ENCODE data around the gene SND1.
A peak's percentile ranks its signal among the peaks of the same experiment; 100 is the strongest.

SND1 gene

DNA sequence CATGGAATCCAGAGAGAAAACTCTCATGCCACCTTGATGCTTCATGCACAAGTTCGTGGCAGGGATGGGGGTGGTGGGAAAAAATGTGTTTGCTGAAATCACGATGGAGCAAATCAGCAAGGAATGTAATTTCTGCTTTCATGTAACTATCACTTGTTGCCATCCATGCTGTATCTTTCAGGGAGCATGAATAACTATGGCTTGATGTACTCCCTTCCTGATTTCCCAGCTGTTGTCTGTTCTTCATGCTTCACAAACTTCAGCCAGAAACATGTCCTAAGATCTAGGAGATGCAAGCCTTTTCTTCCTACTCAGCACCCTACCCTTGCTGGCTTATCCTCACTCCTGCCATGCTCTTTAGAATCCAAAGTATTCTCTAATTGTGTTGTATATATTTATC, 315.3 kb downstream of the SND1 start:
- Mint-ChIP-seq H3K4me1 (peaks cover 6% of the 10 kb centered on the region), H3K9me3 (no peaks in the 10 kb centered on the region), H3K27ac (no peak overlapping the region), H3K27me3 (no peaks in the 10 kb centered on the region), H3K4me3 (no peak overlapping the region), H3K36me3 (peaks cover 17% of the 10 kb centered on the region)
- ATAC-seq (ENCODE audit: low read depth) = no peak
- no peak for DNase-seq (ENCODE audit: low spot score in 2 of 2)

DNA sequence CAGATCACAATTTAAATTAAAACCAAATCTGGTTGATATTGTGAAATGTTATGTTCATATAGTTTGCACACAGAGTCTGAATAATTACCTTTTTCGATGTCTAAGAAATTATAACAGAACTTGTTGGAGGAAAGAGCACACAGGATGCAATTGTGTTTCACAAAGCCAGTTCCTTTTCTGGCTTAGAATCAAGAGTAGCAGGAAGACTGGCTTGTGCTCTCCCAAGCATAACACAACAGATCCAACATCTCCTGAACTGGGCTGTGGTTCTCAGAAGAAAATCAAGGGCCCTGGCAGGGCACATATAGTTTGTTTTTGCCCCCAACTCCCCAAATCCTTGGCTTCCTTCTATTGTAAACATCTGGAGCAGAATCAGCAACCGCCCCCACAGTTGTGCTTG, 316.6 kb downstream of the SND1 start:
- H3K27ac Mint-ChIP-seq = peak overlapping the region; percentile 40
- ATAC-seq (ENCODE audit: low read depth) = no peak
- no peaks in the 10 kb centered on the region for H3K27me3 Mint-ChIP-seq
- no peak for DNase-seq (ENCODE audit: low spot score in 2 of 2)
- H3K36me3 Mint-ChIP-seq = peaks cover 14% of the 10 kb centered on the region
- no peak overlapping the region for H3K4me3 Mint-ChIP-seq
- H3K4me1 Mint-ChIP-seq = peaks cover 10% of the 10 kb centered on the region
- no peaks in the 10 kb centered on the region for H3K9me3 Mint-ChIP-seq

DNA sequence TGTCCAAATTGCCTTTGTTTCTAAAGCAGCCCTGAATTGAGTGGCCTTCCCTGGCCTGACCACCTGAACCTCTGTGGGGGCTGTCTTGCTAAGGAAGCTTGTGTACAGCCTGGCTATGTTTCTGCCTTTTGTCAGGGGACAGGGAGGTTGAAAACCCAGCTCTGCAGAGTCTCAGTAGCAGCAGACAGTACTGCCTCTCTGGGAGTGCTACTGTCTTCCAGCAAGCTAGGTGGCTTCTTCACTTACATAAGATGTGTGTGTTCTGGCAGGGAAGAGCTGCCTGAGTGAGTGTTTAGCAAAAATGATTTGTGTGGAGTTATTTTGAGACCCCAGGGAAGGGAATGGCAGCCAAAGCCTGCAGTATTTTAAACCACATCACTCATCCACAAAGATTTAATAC, 321.8 kb downstream of the SND1 start:
- DNase-seq (ENCODE audit: low spot score in 2 of 2) (no peak), ATAC-seq (ENCODE audit: low read depth) (no peak)
- H3K27me3 Mint-ChIP-seq = no peaks in the 10 kb centered on the region
- H3K9me3 Mint-ChIP-seq = peaks cover 11% of the 10 kb centered on the region
- peaks cover 40% of the 10 kb centered on the region for H3K36me3 Mint-ChIP-seq
- no peak overlapping the region for H3K4me3 Mint-ChIP-seq
- peaks cover 11% of the 10 kb centered on the region for H3K4me1 Mint-ChIP-seq
- H3K27ac Mint-ChIP-seq = no peak overlapping the region

DNA sequence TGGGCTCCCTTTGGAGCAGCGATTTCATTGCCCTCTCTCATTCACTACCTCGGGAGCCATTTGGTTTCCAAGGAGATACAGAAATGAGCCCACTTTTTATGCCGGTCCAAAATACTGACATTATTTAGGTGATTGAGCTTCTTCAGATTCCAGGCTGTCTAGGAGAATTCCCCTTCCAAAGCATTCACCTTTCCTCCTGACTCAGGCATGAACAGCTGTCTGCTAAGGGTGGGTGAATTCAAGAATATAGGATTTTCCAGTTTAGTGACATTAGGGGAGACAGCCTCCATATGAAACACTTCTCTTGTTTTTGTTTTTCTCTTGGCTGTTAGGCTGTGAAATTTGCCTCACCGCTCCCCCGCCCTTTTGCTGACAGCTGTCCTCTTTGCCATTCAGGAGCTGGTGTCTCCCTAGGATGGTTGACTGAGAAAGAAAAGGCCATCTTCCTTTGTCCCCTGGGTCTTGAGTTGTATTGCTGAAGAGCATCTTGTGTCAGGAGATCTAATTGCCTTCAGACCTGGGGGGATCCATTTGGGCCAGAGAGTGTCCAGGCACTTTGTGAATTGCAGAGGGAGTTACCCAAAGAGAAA, 322.5 kb downstream of the SND1 start:
- Mint-ChIP-seq H3K27ac (peak overlapping the region; percentile 10), H3K4me1 (peaks cover 14% of the 10 kb centered on the region), H3K36me3 (peaks cover 45% of the 10 kb centered on the region), H3K4me3 (no peak overlapping the region), H3K27me3 (no peaks in the 10 kb centered on the region), H3K9me3 (peaks cover 16% of the 10 kb centered on the region)
- ATAC-seq (ENCODE audit: low read depth) (no peak), DNase-seq (ENCODE audit: low spot score in 2 of 2) (no peak)

DNA sequence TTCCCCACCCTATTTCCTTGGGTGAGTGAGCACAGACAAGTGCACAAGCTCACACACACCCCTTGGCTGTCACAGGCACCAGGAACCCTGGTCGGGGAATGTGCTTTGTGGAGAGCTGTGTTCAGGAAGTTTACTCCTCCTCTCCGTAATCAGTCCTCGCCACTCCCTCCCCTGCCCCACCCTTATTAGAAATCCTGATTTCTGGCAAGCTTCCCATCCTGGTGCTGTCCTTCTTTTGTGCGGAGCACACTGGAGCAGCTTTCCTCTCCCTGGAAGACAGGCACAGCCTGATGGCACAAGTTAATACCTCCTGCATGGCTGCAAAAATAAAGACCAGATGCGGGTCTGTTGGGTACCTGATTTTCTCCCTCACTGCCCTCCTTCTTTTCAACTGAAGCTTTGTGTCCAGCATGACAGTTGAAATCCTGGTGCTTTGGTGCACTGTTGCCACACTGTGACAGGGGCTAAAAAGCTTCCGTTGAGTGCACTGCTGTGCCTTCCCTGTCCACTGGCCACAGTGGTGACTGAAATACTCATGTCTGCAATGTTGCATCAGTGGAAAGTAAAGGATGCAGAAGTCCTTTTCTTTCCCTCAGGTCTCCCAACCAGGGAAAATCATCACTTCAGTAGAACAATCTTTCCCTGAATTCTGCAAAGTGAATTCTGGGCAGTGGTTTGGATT, 324.2 kb downstream of the SND1 start:
- DNase-seq (ENCODE audit: low spot score in 2 of 2) = no peak
- no peak for ATAC-seq (ENCODE audit: low read depth)
- Mint-ChIP-seq H3K9me3 (peaks cover 16% of the 10 kb centered on the region), H3K27ac (no peak overlapping the region), H3K36me3 (peaks cover 43% of the 10 kb centered on the region), H3K4me1 (peaks cover 14% of the 10 kb centered on the region), H3K4me3 (no peak overlapping the region), H3K27me3 (no peaks in the 10 kb centered on the region)

DNA sequence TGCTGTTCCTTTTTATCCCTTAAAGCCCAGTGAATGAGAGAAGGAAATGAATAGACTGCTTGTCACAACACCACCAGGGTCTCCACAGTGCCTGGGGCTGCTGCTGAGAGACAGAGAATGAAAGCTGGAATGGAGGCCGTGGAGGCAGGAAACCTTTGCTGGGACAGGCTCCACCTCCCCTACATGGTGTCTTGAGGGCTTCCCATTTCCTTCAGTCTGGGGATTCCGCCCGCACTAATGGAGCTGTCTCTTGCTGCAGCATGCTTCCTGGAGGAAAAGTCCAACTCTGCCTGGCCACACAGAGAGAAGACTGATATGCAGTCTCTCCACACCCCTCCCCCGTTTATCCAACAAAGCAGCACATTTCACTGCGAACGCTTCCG, 324.7 kb downstream of the SND1 start:
- peaks cover 45% of the 10 kb centered on the region for H3K36me3 Mint-ChIP-seq

DNA sequence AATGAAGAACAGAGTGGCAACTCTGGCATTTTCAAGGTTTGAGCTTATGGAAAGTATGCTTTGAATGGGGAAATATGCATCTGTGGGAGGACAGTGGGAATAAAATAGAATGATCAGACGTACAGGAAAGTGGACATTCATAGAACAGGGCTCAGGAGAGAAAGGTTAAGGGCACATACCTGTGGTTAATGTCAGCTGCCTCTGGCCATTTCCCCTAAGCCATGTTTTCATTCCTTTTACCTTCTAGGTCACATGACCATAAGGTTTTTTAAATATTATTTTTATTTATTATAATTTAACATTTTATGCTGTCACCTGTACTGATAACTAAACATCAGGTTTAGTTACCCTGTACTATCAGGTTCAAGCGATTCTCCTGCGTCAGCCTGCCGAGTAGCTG, 326.4 kb downstream of the SND1 start:
- no peak overlapping the region for H3K27ac Mint-ChIP-seq
- DNase-seq (ENCODE audit: low spot score in 2 of 2) (no peak), ATAC-seq (ENCODE audit: low read depth) (no peak)
- H3K27me3 Mint-ChIP-seq = no peaks in the 10 kb centered on the region
- H3K9me3 Mint-ChIP-seq = peaks cover 16% of the 10 kb centered on the region
- peaks cover 42% of the 10 kb centered on the region for H3K36me3 Mint-ChIP-seq
- peaks cover 14% of the 10 kb centered on the region for H3K4me1 Mint-ChIP-seq
- H3K4me3 Mint-ChIP-seq = no peak overlapping the region

More for the DNA sequence above, 324.7 kb downstream of the SND1 start:
- Mint-ChIP-seq H3K9me3 (peaks cover 16% of the 10 kb centered on the region), H3K27me3 (no peaks in the 10 kb centered on the region), H3K4me3 (no peak overlapping the region), H3K27ac (no peak overlapping the region), H3K4me1 (peaks cover 14% of the 10 kb centered on the region)
- ATAC-seq (ENCODE audit: low read depth) (no peak), DNase-seq (ENCODE audit: low spot score in 2 of 2) (no peak)

DNA sequence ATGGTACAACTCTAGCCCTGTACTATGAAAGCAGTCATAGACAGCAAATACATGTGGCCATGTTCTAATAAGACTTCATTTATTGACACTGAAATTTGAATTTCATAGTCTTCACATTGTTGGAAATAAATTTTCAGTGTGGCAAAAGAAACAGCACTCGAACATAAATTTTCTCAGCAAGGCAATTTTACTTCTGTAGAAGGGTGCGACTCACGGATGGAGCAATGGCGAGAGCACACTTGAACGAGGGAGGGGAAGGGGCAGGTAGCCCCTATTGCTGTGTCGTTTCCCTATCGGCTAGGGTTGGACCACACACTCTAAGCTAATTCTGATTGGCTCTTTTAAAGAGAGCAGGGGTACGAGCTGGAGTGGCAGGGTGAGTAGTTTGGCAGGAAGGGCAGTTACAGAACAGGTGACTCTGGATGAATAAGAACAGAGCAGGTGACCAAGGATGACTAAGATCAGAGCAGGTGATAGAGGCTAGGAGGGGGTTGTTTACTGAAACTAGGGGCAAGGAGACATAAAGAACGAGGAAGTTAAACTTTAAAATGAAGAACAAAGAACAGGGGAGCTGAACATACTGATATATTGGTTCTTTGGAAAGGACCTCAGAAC, 327.2 kb downstream of the SND1 start:
- DNase-seq (ENCODE audit: low spot score in 2 of 2) = no peak
- Mint-ChIP-seq H3K9me3 (peaks cover 16% of the 10 kb centered on the region), H3K36me3 (peaks cover 42% of the 10 kb centered on the region), H3K4me3 (no peak overlapping the region), H3K27ac (peak overlapping the region; percentile 14), H3K27me3 (no peaks in the 10 kb centered on the region), H3K4me1 (peaks cover 14% of the 10 kb centered on the region)
- no peak for ATAC-seq (ENCODE audit: low read depth)

DNA sequence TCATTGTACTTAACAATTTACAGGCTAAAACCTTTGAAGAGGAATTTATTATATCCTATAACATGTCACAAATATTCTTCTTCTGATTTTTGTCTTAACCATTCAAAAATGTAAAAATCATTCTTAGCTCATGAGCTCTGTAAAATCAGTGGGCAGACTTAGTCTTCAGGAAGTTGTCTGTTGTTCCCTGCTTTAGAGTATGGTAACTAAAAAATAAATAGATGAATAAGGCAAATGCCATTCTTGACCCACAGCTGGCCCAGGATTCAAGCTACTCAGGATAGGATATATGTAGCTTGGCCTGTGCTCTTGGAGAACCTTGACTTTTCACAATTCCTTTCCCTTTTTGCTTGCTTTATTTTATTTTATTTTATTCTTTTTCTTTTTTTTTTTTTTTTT, 327.7 kb downstream of the SND1 start:
- H3K9me3 Mint-ChIP-seq = peaks cover 16% of the 10 kb centered on the region
- peaks cover 14% of the 10 kb centered on the region for H3K4me1 Mint-ChIP-seq
- peak overlapping the region; percentile 14 for H3K27ac Mint-ChIP-seq
- no peak overlapping the region for H3K4me3 Mint-ChIP-seq
- H3K36me3 Mint-ChIP-seq = peaks cover 43% of the 10 kb centered on the region
- H3K27me3 Mint-ChIP-seq = no peaks in the 10 kb centered on the region
- DNase-seq (ENCODE audit: low spot score in 2 of 2) = no peak
- ATAC-seq (ENCODE audit: low read depth) = no peak

DNA sequence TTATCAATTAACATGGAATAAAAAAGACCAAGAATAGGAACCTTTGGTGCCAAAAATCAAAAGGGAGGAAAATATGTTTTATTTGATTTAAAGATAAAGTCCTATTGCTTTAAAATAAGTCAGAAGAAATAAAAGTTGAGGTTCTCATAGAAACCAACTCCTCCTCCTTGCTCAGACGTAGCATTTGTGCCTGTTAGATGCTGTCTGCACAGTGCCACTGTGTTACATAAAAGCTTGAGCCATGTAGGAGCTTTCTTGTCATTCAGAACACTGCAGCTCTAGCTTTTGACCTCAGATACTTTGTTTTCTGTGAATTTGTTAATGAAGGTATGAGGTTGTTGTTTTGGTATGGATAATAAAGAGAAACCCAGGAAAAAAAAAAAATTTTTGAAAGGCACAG, 328.9 kb downstream of the SND1 start:
- Mint-ChIP-seq H3K4me3 (no peak overlapping the region), H3K9me3 (peaks cover 16% of the 10 kb centered on the region), H3K27me3 (no peaks in the 10 kb centered on the region), H3K4me1 (peaks cover 11% of the 10 kb centered on the region), H3K36me3 (peaks cover 41% of the 10 kb centered on the region), H3K27ac (no peak overlapping the region)
- ATAC-seq (ENCODE audit: low read depth) = no peak
- DNase-seq (ENCODE audit: low spot score in 2 of 2) = no peak

DNA sequence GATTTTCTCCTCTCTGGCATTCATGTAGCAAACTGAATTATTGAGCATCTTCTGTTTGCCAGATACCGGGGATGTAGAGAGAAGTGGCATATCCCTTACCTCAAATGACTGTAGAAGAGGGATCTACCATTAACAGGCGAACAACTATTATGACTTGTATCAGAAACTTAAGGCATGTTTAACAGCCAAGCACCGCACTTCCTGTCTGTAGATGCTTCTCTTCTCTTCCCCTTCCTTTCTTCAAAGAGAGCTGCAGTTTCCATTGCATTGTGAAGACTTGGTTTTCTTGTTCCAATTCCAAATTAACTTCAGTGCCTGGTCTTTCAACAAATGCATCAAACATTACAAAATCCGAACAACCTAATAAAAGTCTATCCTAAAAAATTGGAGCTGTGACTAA, 330.0 kb downstream of the SND1 start:
- Mint-ChIP-seq H3K27ac (no peak overlapping the region), H3K4me1 (peaks cover 11% of the 10 kb centered on the region), H3K9me3 (peaks cover 16% of the 10 kb centered on the region), H3K4me3 (no peak overlapping the region), H3K36me3 (peaks cover 39% of the 10 kb centered on the region), H3K27me3 (no peaks in the 10 kb centered on the region)
- no peak for DNase-seq (ENCODE audit: low spot score in 2 of 2)
- ATAC-seq (ENCODE audit: low read depth) = no peak

DNA sequence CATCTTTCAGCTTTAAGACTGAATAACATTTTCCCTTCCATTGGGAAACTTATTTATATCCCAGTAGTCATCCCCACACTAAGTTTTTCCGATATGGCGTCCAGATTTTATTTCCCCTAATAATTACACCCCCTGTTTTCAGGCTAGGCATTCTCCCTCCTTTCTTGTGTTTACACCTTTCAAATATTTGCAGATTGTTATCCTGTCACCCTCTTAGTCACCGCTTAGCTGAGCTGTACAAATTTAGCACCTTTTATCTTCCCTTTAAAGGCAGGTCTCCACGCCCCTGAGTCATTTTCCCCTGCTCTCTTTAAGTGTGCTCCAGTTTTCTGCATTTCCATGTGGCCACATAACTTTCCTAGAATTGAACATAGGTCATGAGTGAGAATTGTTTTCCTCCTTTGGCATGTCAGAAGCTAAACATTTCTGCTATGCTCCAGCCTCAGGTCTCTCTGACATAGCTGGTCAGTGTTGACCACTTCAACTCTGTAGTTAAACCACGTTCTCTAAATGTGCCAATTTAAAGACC, 331.9 kb downstream of the SND1 start:
- Mint-ChIP-seq H3K4me1 (peaks cover 11% of the 10 kb centered on the region), H3K27me3 (no peaks in the 10 kb centered on the region), H3K9me3 (peaks cover 5% of the 10 kb centered on the region), H3K36me3 (peaks cover 26% of the 10 kb centered on the region), H3K4me3 (no peak overlapping the region), H3K27ac (no peak overlapping the region)
- DNase-seq (ENCODE audit: low spot score in 2 of 2) (no peak), ATAC-seq (ENCODE audit: low read depth) (no peak)

DNA sequence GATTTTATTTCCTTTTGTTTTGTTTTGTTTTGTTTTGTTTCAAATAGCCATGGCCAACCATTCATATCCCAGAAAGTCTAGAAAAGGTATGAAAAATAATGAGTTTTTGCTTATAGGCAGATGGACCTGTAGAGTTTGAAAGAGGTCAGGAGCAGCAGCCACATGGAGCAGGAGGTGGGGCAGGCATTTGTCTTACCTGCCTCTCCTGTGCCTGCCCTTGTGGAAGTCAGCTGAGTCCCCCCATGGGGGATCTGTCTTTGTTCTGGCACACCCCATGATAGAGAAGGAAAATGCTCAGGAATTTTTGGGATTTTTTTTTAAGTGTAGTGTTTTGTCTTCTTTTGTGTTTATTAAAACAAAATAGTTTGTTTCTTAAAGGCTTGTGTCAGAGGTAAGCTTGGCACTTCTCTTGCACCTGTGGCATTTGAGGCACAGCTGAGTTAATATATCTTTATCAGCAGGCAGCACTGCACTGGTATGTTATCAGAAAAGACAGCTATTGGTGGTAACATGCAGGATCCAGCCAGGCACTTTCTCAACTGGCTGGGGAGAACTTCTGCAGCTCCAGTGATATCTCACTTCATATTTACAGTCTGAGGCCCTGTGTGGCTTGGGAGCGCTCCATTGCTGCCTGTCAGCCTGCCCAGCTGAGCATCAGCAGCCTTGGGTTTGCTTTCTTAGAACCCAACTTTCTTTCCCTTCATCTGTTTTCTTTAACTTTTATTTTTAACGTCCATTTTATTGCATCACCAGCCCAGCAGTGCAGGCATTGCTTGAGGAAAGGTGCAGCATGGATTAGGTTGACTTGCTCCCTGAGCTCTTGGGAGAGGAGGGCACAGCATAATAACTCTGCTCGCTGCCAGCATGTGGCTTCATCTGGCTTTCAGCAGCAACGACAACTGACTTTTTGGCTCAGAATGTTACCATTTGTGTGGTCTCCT, 334.9 kb downstream of the SND1 start:
- no peaks in the 10 kb centered on the region for H3K9me3 Mint-ChIP-seq
- H3K4me3 Mint-ChIP-seq = no peak overlapping the region
- DNase-seq (ENCODE audit: low spot score in 2 of 2) (no peak), ATAC-seq (ENCODE audit: low read depth) (no peak)
- no peaks in the 10 kb centered on the region for H3K27me3 Mint-ChIP-seq
- H3K36me3 Mint-ChIP-seq = peaks cover 29% of the 10 kb centered on the region
- peaks cover 12% of the 10 kb centered on the region for H3K4me1 Mint-ChIP-seq
- H3K27ac Mint-ChIP-seq = peak overlapping the region; percentile 67

DNA sequence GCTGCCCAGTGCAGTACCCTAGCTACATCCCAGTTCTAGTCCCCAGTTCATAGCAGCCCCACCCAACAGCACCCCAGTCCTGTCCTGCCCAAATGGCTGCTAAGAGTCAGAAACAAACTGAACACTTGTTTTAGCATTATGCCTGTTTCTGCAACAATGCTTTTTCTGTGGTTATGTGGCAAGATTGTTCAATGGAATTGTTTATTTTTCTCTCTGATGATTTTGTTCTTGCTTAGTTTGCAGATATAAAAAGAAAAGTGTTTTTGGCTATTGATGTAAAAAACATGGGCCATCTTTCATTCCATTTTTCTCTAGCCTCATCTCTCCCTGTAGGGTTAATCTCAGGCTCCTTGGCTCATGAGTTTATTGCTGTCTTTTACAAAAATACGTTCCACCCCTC, 336.8 kb downstream of the SND1 start:
- ATAC-seq (ENCODE audit: low read depth) = no peak
- no peak overlapping the region for H3K27ac Mint-ChIP-seq
- H3K36me3 Mint-ChIP-seq = peaks cover 38% of the 10 kb centered on the region
- H3K9me3 Mint-ChIP-seq = no peaks in the 10 kb centered on the region
- H3K4me1 Mint-ChIP-seq = peaks cover 7% of the 10 kb centered on the region
- no peak overlapping the region for H3K4me3 Mint-ChIP-seq
- DNase-seq (ENCODE audit: low spot score in 2 of 2) = no peak
- H3K27me3 Mint-ChIP-seq = no peaks in the 10 kb centered on the region

Measured in memory B cell (primary cell).